HG03457 (cell line): ENCODE data around the gene SCLY.

Source experiments
- ATAC-seq: cut with Tn5 transposase; IDR thresholded peaks from one replicate; pipeline ENCODE4 v1.9.1; 2021; ENCODE audit warnings: moderate number of reproducible peaks; ENCODE audit not compliant: unreplicated experiment

SCLY gene

GRCh38 chr2:238069021-238069709, 8.4 kb downstream of the SCLY start:
- no peak for ATAC-seq

- peak; percentile 78 for ATAC-seq
These were observed 9.1 kb downstream of the SCLY start for GRCh38 chr2:238069877-238070276.

- ATAC-seq, result no peak
These were observed 14.6 kb downstream of the SCLY start for GRCh38 chr2:238075397-238075796.

- ATAC-seq, result no peak
These were observed 16.5 kb downstream of the SCLY start for GRCh38 chr2:238077292-238077691.

- no peak for ATAC-seq
These were observed 19.1 kb downstream of the SCLY start for GRCh38 chr2:238079874-238080327.

- no peak for ATAC-seq
These were observed 19.7 kb downstream of the SCLY start for GRCh38 chr2:238080518-238080917.

GRCh38 chr2:238081150-238081549, 20.3 kb downstream of the SCLY start:
- no peak for ATAC-seq

- no peak for ATAC-seq
These were observed 20.8 kb downstream of the SCLY start for GRCh38 chr2:238081561-238081960.

- ATAC-seq, result no peak
These were observed 21.4 kb downstream of the SCLY start for GRCh38 chr2:238082151-238082550.

- no peak for ATAC-seq
These were observed 22.0 kb downstream of the SCLY start for GRCh38 chr2:238082827-238083226.

- no peak for ATAC-seq
These were observed 23.1 kb downstream of the SCLY start for GRCh38 chr2:238083919-238084318.

GRCh38 chr2:238084761-238085160, 24.0 kb downstream of the SCLY start:
- ATAC-seq, result no peak

GRCh38 chr2:238085899-238086298, 25.1 kb downstream of the SCLY start:
- ATAC-seq, result no peak

- ATAC-seq, result no peak
These were observed 26.4 kb downstream of the SCLY start for GRCh38 chr2:238087211-238087610.

- ATAC-seq, result no peak
These were observed 30.1 kb downstream of the SCLY start for GRCh38 chr2:238090887-238091286.

GRCh38 chr2:238091436-238092060, 30.7 kb downstream of the SCLY start:
- no peak for ATAC-seq

GRCh38 chr2:238092486-238093035, 31.8 kb downstream of the SCLY start:
- no peak for ATAC-seq

- ATAC-seq, result no peak
These were observed 32.7 kb downstream of the SCLY start for GRCh38 chr2:238093181-238094140.

GRCh38 chr2:238094438-238095022, 33.7 kb downstream of the SCLY start:
- ATAC-seq, result no peak

- no peak for ATAC-seq
These were observed 34.3 kb downstream of the SCLY start for GRCh38 chr2:238095143-238095542.
